PC-3 (cell line): ENCODE data around the gene TYW1. TPM values are rescaled to one million over a fixed set of nuclear protein-coding genes. Genes with fewer than 3 reads are reported as not detected.
"Not testable (repeated sequence)": the region's sequence is repeated elsewhere in the genome, so short reads cannot be mapped to it uniquely, and the experiment has no call there.

ENCODE experiments used
- ATAC-seq: fragments of 200-7000 bp; cut with Tn5 transposase; 2 replicates; pipeline ENCODE4 v1.9.1; 2020; ENCODE audit warnings: mild to moderate bottlenecking, moderate library complexity
- BruUV-seq: library from RNA; stranded (reverse); fragments of 400-500 nt; replicated peaks from 2 replicates; lab custom pipeline; 2021; lab: Mats Ljungman, UMichigan
- CTCF ChIA-PET: fragments of 300-600 bp; sonication (Branson Sonifier 250); formaldehyde crosslinking; loops from one replicate; lab custom pipeline; 2022; ENCODE audit warnings: antibody characterized with exemption; lab: Charles Lee
- POLR2A ChIA-PET: fragments of 300-600 bp; sonication (Branson Sonifier 250); formaldehyde crosslinking; loops from one replicate; lab custom pipeline; 2022; ENCODE audit warnings: antibody characterized with exemption; ENCODE audit not compliant: unreplicated experiment; lab: Charles Lee
- DNase-seq: peaks from one replicate; pipeline ENCODE4 v3.0.0-alpha.2; 2015
- H2AFZ ChIP-seq: fragments of 300-600 bp; sonication (generic); 2 replicates; pipeline ENCODE4 v1.6.0; 2016; ENCODE audit warnings: antibody characterized with exemption, low read length
- H3F3A ChIP-seq: fragments of 300-600 bp; sonication (generic); one replicate; pipeline ENCODE4 v1.6.0; 2017; ENCODE audit warnings: antibody characterized with exemption, low read length, control low read depth, mild to moderate bottlenecking; ENCODE audit not compliant: unreplicated experiment
- H3K27ac ChIP-seq: fragments of 300-600 bp; sonication (generic); 2 replicates; pipeline ENCODE4 v1.5.1; 2016; ENCODE audit warnings: mild to moderate bottlenecking, low read length
- H3K27me3 ChIP-seq: fragments of 300-600 bp; sonication (generic); 2 replicates; pipeline ENCODE4 v1.6.1; 2016; ENCODE audit warnings: low read length, mixed read lengths
- H3K36me3 ChIP-seq: fragments of 300-600 bp; sonication (generic); 2 replicates; pipeline ENCODE4 v1.6.1; 2016; ENCODE audit warnings: low read depth, mixed run types, low read length, mixed read lengths
- H3K4me1 ChIP-seq: fragments of 300-600 bp; sonication (generic); 2 replicates; pipeline ENCODE4 v1.5.1; 2016; ENCODE audit warnings: low read length; ENCODE audit not compliant: insufficient read depth
- H3K4me2 ChIP-seq: fragments of 300-600 bp; sonication (generic); 2 replicates; pipeline ENCODE4 v1.6.0; 2016; ENCODE audit warnings: low read length
- H3K4me3 ChIP-seq: fragments of 300-600 bp; sonication (generic); 2 replicates; pipeline ENCODE4 v1.5.1; 2016; ENCODE audit warnings: mild to moderate bottlenecking, low read length, mixed read lengths
- H3K79me2 ChIP-seq: fragments of 300-600 bp; sonication (generic); 2 replicates; pipeline ENCODE4 v1.6.1; 2017; ENCODE audit warnings: low read length, mixed read lengths
- H3K9ac ChIP-seq: fragments of 300-600 bp; sonication (generic); 2 replicates; pipeline ENCODE4 v1.6.0; 2016; ENCODE audit warnings: mild to moderate bottlenecking, low read length
- H3K9me2 ChIP-seq: fragments of 300-600 bp; sonication (generic); replicated peaks from 2 replicates; pipeline ENCODE4 v1.6.1; 2016; ENCODE audit warnings: mixed run types, low read length, mixed read lengths
- H3K9me3 ChIP-seq: fragments of 300-600 bp; sonication (generic); 2 replicates; pipeline ENCODE4 v1.6.1; 2016; ENCODE audit warnings: low read length, mixed read lengths
- H4K20me1 ChIP-seq: fragments of 300-600 bp; sonication (generic); 2 replicates; pipeline ENCODE4 v1.6.1; 2016; ENCODE audit warnings: low read length, mixed read lengths
- EZH2 ChIP-seq: fragments of 300-600 bp; sonication (generic); IDR thresholded peaks from one replicate; pipeline ENCODE4 v1.6.1; 2017; ENCODE audit warnings: antibody characterized with exemption, mild to moderate bottlenecking, low read length; ENCODE audit not compliant: unreplicated experiment
- intact Hi-C: fragments of 100-400 bp; cut with micrococcal nuclease; formaldehyde crosslinking; loops from 2 replicates; pipeline ENCODE4 v1.9.0; 2023
- microRNA-seq: library from miRNA; unstranded; fragments of <30 nt; microRNA quantifications from one replicate; pipeline ENCODE4 v1.1.0, GENCODE V29; 2020; ENCODE audit not compliant: unreplicated experiment
- total RNA-seq: library from RNA; depleted of rRNA; stranded (reverse); fragments of >200 nt; gene quantifications from 2 replicates; pipeline ENCODE4 v1.2.3, GENCODE V29; 2014; rRNA removed

The TYW1 gene
- total RNA-seq, 1 experiment from 2014 or later, result 13.4 TPM

- H3K9me2 ChIP-seq, H3K9ac ChIP-seq, H2AFZ ChIP-seq, DNase-seq, intact Hi-C loops, H3K4me1 ChIP-seq, H3K4me2 ChIP-seq, H3F3A ChIP-seq, H4K20me1 ChIP-seq, H3K79me2 ChIP-seq, H3K27ac ChIP-seq, H3K36me3 ChIP-seq, ATAC-seq, BruUV-seq, POLR2A ChIA-PET, H3K4me3 ChIP-seq, H3K27me3 ChIP-seq, H3K9me3 ChIP-seq: not testable (repeated sequence)
- CTCF ChIA-PET, result interaction anchor here (0.6 kb wide), 1 partner anchor 1455 kb away, joined by 3 read pairs; no protein-coding TSS in a partner anchor
Observed at GRCh38 chr7:67266070-67266469, 269.4 kb downstream of the TYW1 start.

GRCh38 chr7:67267914-67268313 is 271.3 kb downstream of the TYW1 start:
- Histone ChIP-seq H3K9me2 (no peaks in the 10 kb centered on the region), H3K9ac (no peak overlapping the region), H3K4me2 (no peak overlapping the region), H3K27ac (no peak overlapping the region), H2AFZ (no peak overlapping the region), H3F3A (no peaks in the 10 kb centered on the region), H4K20me1 (no peaks in the 10 kb centered on the region), H3K9me3 (no peaks in the 10 kb centered on the region), H3K4me3 (no peak overlapping the region), H3K27me3 (no peaks in the 10 kb centered on the region), H3K36me3 (no peaks in the 10 kb centered on the region), H3K79me2 (no peaks in the 10 kb centered on the region), H3K4me1 (no peaks in the 10 kb centered on the region)
- DNase-seq, result no peak
- intact Hi-C loops, result no loop called here
- ATAC-seq, result no peak
- ChIA-PET POLR2A (no interaction called here), CTCF (no interaction called here)
- TF ChIP-seq EZH2, result no peak
- no TSS peak for BruUV-seq

GRCh38 chr7:67269916-67270315 is 273.3 kb downstream of the TYW1 start:
- CTCF ChIA-PET, H3K79me2 ChIP-seq, H2AFZ ChIP-seq, H3K9ac ChIP-seq, H3F3A ChIP-seq, BruUV-seq, H4K20me1 ChIP-seq, H3K27me3 ChIP-seq, ATAC-seq, H3K4me2 ChIP-seq, intact Hi-C loops, DNase-seq, POLR2A ChIA-PET, H3K27ac ChIP-seq, H3K9me2 ChIP-seq, H3K36me3 ChIP-seq, H3K4me1 ChIP-seq, H3K4me3 ChIP-seq, H3K9me3 ChIP-seq: not testable (repeated sequence)

Small RNAs within 50 kb of the gene (microRNA-seq; reads per million reads assigned to microRNA genes)
- gene MIR4650-1, result not detected

Other genes starting within 250 kb of the TYW1 start
- 61.1 and 66.1 TPM in 2 replicates for gene TMEM248, start 75.6 kb upstream of the TYW1 start, total RNA-seq
- 72.4 and 91.7 TPM in 2 replicates for gene SBDS, start 1.2 kb upstream of the TYW1 start, total RNA-seq